SK-N-SH (cell line): ENCODE measurements around the gene PHYH. TPM values are rescaled to one million over a fixed set of nuclear protein-coding genes. Genes with fewer than 3 reads are reported as not detected.
"Not testable (repeated sequence)": the region's sequence is repeated elsewhere in the genome, so short reads cannot be mapped to it uniquely, and the experiment has no call there.

Source experiments
- CTCF ChIA-PET: fragments of 300-600, 350-600 bp; formaldehyde crosslinking; extraction: SDS; loops from one replicate; lab custom pipeline; 2021; lab: Yijun Ruan, JAX
- POLR2A ChIA-PET: fragments of 350-600 bp; sonication (Branson Sonifier 250); formaldehyde crosslinking; extraction: SDS; loops from one replicate; lab custom pipeline; 2020; ENCODE audit warnings: antibody characterized with exemption, inconsistent platforms; lab: Yijun Ruan, JAX
- DNase-seq: peaks from one replicate; pipeline ENCODE4 v3.0.0; 2012
- H2AFZ ChIP-seq: fragments of 200-600 bp; sonication (generic); 2 replicates; pipeline ENCODE4 v1.8.1; 2016; ENCODE audit warnings: antibody characterized with exemption, mild to moderate bottlenecking, low read depth
- H3F3A ChIP-seq: fragments of 200-600 bp; sonication (generic); replicated peaks from 2 replicates; pipeline ENCODE3; 2016; ENCODE audit warnings: antibody characterized with exemption, mild to moderate bottlenecking; ENCODE audit not compliant: insufficient read depth
- H3K27ac ChIP-seq, 2 experiments: fragments of 200-500 bp in 1 of 2; fragments of 200-600 bp in 1 of 2; sonication (Bioruptor generic) in 1 of 2; sonication (generic), shearing (Covaris generic) in 1 of 2; 2 replicates each; pipeline versions ENCODE4 v1.5.1 to v1.6.1; 2014 to 2016; ENCODE audit warnings: low read depth in 2 of 2, inconsistent platforms in 1 of 2, low read length in 1 of 2, mild to moderate bottlenecking in 1 of 2, mixed read lengths in 1 of 2
- H3K27me3 ChIP-seq: fragments of 200-600 bp; sonication (generic), shearing (Covaris generic); 2 replicates; pipeline ENCODE4 v1.6.1; 2016; ENCODE audit warnings: mixed run types; ENCODE audit not compliant: insufficient read depth
- H3K36me3 ChIP-seq, 2 experiments: fragments of 200-500 bp in 1 of 2; fragments of 200-600 bp in 1 of 2; sonication (Bioruptor generic) in 1 of 2; sonication (generic) in 1 of 2; replicated peaks in 1 of 2; 2 replicates each; pipeline versions ENCODE3 to v1.5.1; 2014 to 2016; ENCODE audit warnings: low read length in 1 of 2, mild to moderate bottlenecking in 1 of 2; ENCODE audit not compliant: insufficient read depth in 2 of 2, control insufficient read depth in 1 of 2
- H3K4me1 ChIP-seq, 2 experiments: fragments of 200-500 bp in 1 of 2; fragments of 200-600 bp in 1 of 2; sonication (Bioruptor generic) in 1 of 2; sonication (generic), shearing (Covaris generic) in 1 of 2; 2 replicates each; pipeline versions ENCODE4 v1.5.1 to v1.6.1; 2014 to 2016; ENCODE audit warnings: low read depth in 1 of 2, low read length in 1 of 2, mixed run types in 1 of 2; ENCODE audit not compliant: insufficient read depth in 2 of 2, control insufficient read depth in 1 of 2
- H3K4me2 ChIP-seq: fragments of 200-600 bp; sonication (generic), shearing (Covaris generic); 2 replicates; pipeline ENCODE4 v1.6.1; 2017; ENCODE audit warnings: mixed run types
- H3K4me3 ChIP-seq, 2 experiments: fragments of 200-500 bp in 1 of 2; fragments of 200-600 bp in 1 of 2; sonication (Bioruptor generic) in 1 of 2; sonication (generic), shearing (Covaris generic) in 1 of 2; 2 replicates each; pipeline versions ENCODE4 v1.5.1 to v1.8.1; 2014 to 2016; ENCODE audit warnings: low read depth in 2 of 2, inconsistent platforms in 1 of 2, low read length in 1 of 2, mild to moderate bottlenecking in 1 of 2, mixed read lengths in 1 of 2, moderate library complexity in 1 of 2
- H3K79me2 ChIP-seq: fragments of 200-600 bp; sonication (generic); 2 replicates; pipeline ENCODE4 v1.8.1; 2017; ENCODE audit warnings: mild to moderate bottlenecking; ENCODE audit not compliant: insufficient read depth
- H3K9ac ChIP-seq: fragments of 200-600 bp; sonication (generic); 2 replicates; pipeline ENCODE4 v1.6.1; 2017; ENCODE audit warnings: mixed run types
- H3K9me2 ChIP-seq: fragments of 200-600 bp; sonication (generic); 2 replicates; pipeline ENCODE4 v1.6.1; 2017; ENCODE audit warnings: mixed run types
- H3K9me3 ChIP-seq: fragments of 200-600 bp; sonication (generic); 2 replicates; pipeline ENCODE4 v1.6.1; 2017; ENCODE audit warnings: mixed run types, mild to moderate bottlenecking, moderate library complexity
- H4K20me1 ChIP-seq: fragments of 200-600 bp; sonication (generic); 2 replicates; pipeline ENCODE4 v1.6.1; 2017; ENCODE audit warnings: mild to moderate bottlenecking, mixed run types; ENCODE audit not compliant: insufficient read depth
- EZH2phosphoT487 ChIP-seq: fragments of 200-600 bp; sonication (generic); IDR thresholded peaks from 2 replicates; pipeline ENCODE4 v1.6.1; 2017; ENCODE audit warnings: low read depth, mixed run types, mild to moderate bottlenecking, antibody characterized with exemption, moderate library complexity, borderline replicate concordance
- FOSL2 ChIP-seq: IDR thresholded peaks from 2 replicates; pipeline ENCODE4 v1.4.0; 2012; ENCODE audit warnings: low read depth, mild to moderate bottlenecking, moderate library complexity, borderline replicate concordance
- MEF2A ChIP-seq: IDR thresholded peaks from 2 replicates; pipeline ENCODE4 v1.4.0; 2012; ENCODE audit warnings: low read depth, borderline replicate concordance
- NFIC ChIP-seq: IDR thresholded peaks from 2 replicates; pipeline ENCODE4 v1.4.0; 2012; ENCODE audit warnings: borderline replicate concordance
- NRF1 ChIP-seq: IDR thresholded peaks from 2 replicates; pipeline ENCODE4 v1.6.1; 2012; ENCODE audit warnings: low read depth, mild to moderate bottlenecking, low read length
- RFX5 ChIP-seq: IDR thresholded peaks from 2 replicates; pipeline ENCODE4 v1.6.1; 2012; ENCODE audit warnings: mild to moderate bottlenecking, improper control_type of control experiment, low read length
- SIN3A ChIP-seq: IDR thresholded peaks from 2 replicates; pipeline ENCODE4 v1.6.1; 2012; ENCODE audit warnings: low read depth, mild to moderate bottlenecking, low read length, moderate library complexity, borderline replicate concordance
- TAF1 ChIP-seq: IDR thresholded peaks from 2 replicates; pipeline ENCODE4 v1.6.1; 2012; ENCODE audit warnings: low read depth, mild to moderate bottlenecking, low read length, moderate library complexity, borderline replicate concordance
- TEAD4 ChIP-seq: IDR thresholded peaks from 2 replicates; pipeline ENCODE4 v1.4.0; 2012; ENCODE audit warnings: mild to moderate bottlenecking, borderline replicate concordance; ENCODE audit not compliant: insufficient read depth
- YY1 ChIP-seq: IDR thresholded peaks from 2 replicates; pipeline ENCODE4 v1.4.0; 2012; ENCODE audit warnings: low read depth, mild to moderate bottlenecking
- WGBS: methylation state at CpG from one replicate; pipeline ENCODE4 v1.1.6; 2017; ENCODE audit warnings: low lambda C conversion rate; 5-methylcytosine and 5-hydroxymethylcytosine counted together
- polyA plus RNA-seq, 3 experiments: library from polyadenylated mRNA; depleted of rRNA; stranded (reverse); fragments of >200 nt; gene quantifications; 2 replicates each; pipeline ENCODE4 v1.2.3, GENCODE V29; 2012
- TF ChIP-seq, protein P1 (sequence below): IDR thresholded peaks from 2 replicates; pipeline ENCODE4 v1.4.0; 2012; ENCODE audit warnings: low read depth, borderline replicate concordance
- TF ChIP-seq, protein P2 (sequence below): fragments of 150-350 bp; IDR thresholded peaks from 2 replicates; pipeline ENCODE4 v1.6.1; 2016; ENCODE audit warnings: mild to moderate bottlenecking, low read depth, low read length
- TF ChIP-seq, protein P3 (sequence below): IDR thresholded peaks from 2 replicates; pipeline ENCODE4 v1.4.0; 2012; ENCODE audit warnings: low read depth, borderline replicate concordance

The PHYH gene
- polyA plus RNA-seq, 1 of the 3 experiments (the other 2 are of a cell fraction), result 16.2 TPM

DNA sequence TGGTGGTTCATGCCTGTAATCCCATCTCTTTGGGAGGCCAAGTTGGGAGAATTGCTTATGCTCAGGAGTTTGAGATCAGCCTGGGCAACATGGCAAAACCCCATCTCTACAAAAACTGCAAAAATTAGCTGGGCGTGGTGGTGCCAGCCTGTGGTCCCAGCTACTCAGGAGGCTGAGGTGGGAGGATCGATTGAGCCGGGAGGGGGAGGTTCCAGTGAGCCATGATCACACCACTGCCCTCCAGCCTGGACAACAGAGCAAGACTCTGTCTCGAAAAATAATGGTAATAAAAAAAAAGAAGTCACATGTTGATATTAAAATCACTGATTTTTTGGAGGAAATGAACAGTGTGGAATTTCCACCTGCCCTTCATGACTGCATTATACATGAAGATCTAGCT is 15.8 kb downstream of the PHYH start:
- Histone ChIP-seq H3F3A (no peaks in the 10 kb centered on the region), H4K20me1 (no peaks in the 10 kb centered on the region), H3K4me2 (no peak overlapping the region), H2AFZ (no peak overlapping the region), H3K36me3 (peaks cover 5 to 17% of the 10 kb centered on the region in 2 experiments), H3K4me1 (no peaks in the 10 kb centered on the region), H3K27ac (no peak overlapping the region), H3K4me3 (no peak overlapping the region), H3K79me2 (no peaks in the 10 kb centered on the region), H3K9ac (no peak overlapping the region), H3K27me3 (no peaks in the 10 kb centered on the region), H3K9me2 (no peaks in the 10 kb centered on the region), H3K9me3 (no peaks in the 10 kb centered on the region)
- WGBS, result 84% methylated on average over 4 of the region's 4 CpGs
- CTCF ChIA-PET, result interaction anchor here (0.7 to 0.9 kb wide), 3 partner anchors 13 to 157 kb away, joined by 3 read pairs; no protein-coding TSS in a partner anchor
- POLR2A ChIA-PET, result no interaction called here
- no peak for TF ChIP-seq TAF1
- no peak for TF ChIP-seq RFX5
- TF ChIP-seq EZH2phosphoT487, result no peak
- TF ChIP-seq NRF1, result no peak
- TF ChIP-seq, protein P1, sequence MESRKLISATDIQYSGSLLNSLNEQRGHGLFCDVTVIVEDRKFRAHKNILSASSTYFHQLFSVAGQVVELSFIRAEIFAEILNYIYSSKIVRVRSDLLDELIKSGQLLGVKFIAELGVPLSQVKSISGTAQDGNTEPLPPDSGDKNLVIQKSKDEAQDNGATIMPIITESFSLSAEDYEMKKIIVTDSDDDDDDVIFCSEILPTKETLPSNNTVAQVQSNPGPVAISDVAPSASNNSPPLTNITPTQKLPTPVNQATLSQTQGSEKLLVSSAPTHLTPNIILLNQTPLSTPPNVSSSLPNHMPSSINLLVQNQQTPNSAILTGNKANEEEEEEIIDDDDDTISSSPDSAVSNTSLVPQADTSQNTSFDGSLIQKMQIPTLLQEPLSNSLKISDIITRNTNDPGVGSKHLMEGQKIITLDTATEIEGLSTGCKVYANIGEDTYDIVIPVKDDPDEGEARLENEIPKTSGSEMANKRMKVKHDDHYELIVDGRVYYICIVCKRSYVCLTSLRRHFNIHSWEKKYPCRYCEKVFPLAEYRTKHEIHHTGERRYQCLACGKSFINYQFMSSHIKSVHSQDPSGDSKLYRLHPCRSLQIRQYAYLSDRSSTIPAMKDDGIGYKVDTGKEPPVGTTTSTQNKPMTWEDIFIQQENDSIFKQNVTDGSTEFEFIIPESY, result no peak
- no peak for TF ChIP-seq MEF2A
- TF ChIP-seq SIN3A, result no peak
- TF ChIP-seq FOSL2, result no peak
- no peak for TF ChIP-seq YY1
- TF ChIP-seq, protein P2, sequence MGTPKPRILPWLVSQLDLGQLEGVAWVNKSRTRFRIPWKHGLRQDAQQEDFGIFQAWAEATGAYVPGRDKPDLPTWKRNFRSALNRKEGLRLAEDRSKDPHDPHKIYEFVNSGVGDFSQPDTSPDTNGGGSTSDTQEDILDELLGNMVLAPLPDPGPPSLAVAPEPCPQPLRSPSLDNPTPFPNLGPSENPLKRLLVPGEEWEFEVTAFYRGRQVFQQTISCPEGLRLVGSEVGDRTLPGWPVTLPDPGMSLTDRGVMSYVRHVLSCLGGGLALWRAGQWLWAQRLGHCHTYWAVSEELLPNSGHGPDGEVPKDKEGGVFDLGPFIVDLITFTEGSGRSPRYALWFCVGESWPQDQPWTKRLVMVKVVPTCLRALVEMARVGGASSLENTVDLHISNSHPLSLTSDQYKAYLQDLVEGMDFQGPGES, result no peak
- no peak for TF ChIP-seq NFIC
- TF ChIP-seq, protein P3, sequence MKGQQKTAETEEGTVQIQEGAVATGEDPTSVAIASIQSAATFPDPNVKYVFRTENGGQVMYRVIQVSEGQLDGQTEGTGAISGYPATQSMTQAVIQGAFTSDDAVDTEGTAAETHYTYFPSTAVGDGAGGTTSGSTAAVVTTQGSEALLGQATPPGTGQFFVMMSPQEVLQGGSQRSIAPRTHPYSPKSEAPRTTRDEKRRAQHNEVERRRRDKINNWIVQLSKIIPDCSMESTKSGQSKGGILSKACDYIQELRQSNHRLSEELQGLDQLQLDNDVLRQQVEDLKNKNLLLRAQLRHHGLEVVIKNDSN, result no peak
- TF ChIP-seq TEAD4, result no peak
- no peak for DNase-seq

DNA sequence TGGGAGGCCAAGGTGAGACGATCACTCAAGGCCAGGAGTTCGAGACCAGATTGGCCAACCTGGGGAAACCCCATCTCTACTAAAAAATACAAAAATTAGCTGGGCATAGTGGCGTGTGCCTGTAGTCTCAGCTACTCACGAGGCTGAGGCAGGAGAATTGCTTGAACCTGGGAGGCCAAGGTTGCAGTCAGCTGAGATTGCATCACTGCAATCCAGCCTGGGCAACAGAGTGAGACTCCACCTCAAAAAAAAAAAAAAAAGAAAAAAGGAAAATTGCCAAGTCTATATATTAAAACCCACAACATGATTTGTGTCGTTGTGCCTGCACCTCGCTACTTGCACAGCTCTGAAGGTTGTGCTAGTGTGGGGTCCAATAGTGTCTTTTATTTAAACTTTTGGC is 17.5 kb downstream of the PHYH start:
- H2AFZ ChIP-seq, POLR2A ChIA-PET, H4K20me1 ChIP-seq, H3F3A ChIP-seq, H3K9me2 ChIP-seq, H3K27me3 ChIP-seq, H3K4me2 ChIP-seq, H3K4me1 ChIP-seq, H3K79me2 ChIP-seq, H3K4me3 ChIP-seq, CTCF ChIA-PET, H3K9me3 ChIP-seq, DNase-seq, H3K27ac ChIP-seq, H3K9ac ChIP-seq: not testable (repeated sequence)
- 97% methylated on average over 6 of the region's 6 CpGs for WGBS
- peaks cover 5 to 19% of the 10 kb centered on the region in 2 experiments for H3K36me3 ChIP-seq
